NCI-H2171 (cell line): Measurements from ENCODE around the gene RASL10A.

ENCODE experiments used
- DNase-seq: peaks from one replicate; lab custom pipeline; 2025; lab: John Stamatoyannopoulos, UW

Gene RASL10A

DNA sequence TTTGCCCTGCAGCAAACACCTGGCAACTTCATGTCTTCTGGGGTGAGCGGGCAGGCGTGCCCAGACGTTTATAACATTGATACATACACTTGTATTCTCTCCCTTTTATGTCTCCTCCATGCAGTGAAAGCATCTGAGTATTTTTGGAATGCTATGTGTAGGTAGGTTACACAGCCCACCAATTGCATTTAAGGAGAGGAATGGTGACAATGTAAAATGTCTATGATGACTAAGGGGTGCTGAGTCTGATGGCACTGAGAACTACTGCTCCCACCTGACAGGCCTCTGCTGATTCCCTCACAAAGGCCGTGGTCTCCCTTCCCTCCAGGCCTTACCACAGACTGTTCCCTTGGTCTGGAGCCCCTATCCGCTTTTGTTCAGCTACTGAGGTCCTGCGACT lies 22.9 kb upstream of the RASL10A start:
- no peak for DNase-seq

DNA sequence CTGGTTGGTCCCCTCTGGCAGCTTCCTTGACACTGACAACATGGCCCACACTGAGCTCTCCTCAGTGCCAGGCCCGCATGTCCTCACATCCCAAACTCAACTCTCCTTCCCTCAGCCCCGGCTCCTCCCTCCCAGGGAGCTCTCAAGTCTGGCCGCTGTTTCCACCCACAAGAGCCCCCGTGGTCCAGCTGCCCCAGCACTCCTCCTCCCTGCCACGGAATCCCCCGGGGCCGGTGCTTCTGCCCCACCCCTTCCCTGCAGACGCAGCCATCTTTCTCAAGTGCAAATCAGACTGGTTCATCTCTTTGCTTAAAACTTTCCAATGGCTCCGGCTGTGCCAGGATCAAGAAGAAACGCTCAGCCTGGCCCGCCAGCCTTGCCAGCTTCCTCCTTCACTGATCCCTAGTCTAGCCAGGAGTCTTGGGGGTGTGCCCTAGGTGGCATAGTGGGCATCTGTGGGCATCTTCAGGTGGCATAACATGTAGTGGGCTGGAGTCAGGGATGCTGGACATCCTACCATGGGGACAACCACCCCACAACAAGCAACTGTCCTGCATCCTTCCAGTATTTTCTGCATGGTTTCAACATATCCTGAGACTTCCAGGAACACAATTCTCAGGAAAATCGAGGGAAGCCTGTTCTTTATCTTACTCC lies 22.3 kb upstream of the RASL10A start:
- no peak for DNase-seq

DNA sequence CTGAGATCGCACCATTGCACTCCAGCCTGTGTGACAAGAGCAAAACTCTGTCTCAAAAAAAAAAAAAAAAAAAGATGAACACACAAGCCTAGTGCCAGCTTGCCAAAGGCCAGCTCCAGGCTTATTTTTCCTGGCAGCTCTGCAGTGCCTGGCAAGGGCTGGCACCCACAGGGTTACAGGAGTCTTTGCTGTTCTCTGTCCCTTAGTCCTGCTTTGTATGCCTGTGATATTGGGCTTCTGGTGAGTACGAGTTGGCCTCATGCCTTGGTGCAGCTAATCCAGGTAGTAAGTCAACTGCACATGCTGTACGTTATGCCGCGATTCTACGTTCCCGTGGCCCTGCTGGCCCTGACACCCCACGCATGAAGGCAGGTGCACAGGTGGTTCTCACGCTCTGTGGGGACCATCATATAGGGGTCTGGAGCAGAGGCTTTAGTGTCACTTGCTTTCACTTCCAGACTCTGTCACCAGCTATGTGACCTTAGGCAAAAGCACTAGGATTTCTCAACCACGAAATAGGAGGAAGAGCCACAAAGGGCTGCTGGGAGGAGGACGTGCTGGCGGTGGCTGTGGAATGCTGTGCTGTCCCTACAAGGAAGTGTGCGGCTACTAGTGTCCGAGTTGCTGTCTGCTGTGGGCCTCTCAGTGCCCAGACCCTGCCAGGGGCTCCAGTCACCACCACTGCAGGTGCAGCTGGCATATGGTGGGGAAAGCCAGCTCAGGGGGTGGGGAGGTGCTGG lies 21.4 kb upstream of the RASL10A start:
- DNase-seq, result no peak

GRCh38 chr22:29335656-29336055 lies 20.2 kb upstream of the RASL10A start:
- no peak for DNase-seq

GRCh38 chr22:29334696-29335344 lies 19.3 kb upstream of the RASL10A start:
- no peak for DNase-seq

DNA sequence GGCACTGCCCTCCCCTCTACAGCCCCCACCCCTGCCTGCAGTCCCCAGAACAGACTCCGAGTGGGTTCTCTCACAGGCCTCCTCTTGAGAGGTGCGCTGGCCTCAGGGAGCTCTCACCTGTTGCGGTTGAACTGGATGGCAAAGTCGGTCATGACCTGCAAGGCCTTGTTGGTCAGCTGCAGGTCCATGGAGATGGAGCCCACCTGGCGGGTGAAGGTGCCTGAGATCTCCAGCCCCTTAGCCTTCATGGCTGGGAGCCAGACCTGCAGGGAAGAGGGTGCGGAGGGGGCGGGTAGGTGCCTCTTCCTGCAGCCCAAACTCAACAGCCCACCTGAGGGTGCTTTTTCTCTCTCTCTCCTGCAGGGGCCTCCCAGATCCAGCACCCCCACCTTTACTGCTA lies 18.7 kb upstream of the RASL10A start:
- DNase-seq, result no peak

GRCh38 chr22:29332886-29333496 lies 17.5 kb upstream of the RASL10A start:
- no peak for DNase-seq

DNA sequence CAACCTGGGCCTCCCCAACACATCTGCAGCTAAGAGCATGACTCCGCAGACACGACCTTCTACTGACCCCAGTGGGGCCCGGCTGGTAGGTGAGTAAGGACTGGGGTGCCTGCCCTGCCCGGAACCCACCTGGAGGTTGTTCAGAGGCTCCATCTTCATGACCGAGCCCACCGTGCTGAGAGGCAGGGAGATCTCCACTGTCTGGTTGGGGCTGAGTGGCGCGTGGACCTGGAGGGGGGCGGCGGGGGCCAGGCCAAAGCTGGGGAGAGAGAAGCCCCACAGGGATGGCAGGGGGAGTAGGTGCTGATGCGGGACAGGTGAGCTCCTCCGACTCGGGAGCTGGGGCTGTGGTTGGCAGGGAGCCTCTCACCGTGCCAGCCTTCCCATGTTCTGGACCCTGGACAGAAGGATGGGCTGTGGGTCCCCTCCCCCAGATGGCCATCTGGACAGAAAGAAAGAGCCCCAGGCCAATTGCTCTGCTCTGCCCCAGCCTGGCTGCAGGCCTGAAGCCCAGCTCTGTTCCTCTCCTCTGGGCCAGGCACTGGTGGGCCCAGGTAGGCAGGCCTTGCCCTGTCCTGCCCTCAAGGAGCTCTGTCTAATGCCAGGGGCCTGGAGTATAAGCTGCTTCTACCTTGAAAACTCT lies 16.3 kb upstream of the RASL10A start:
- no peak for DNase-seq

GRCh38 chr22:29331213-29331612 lies 15.7 kb upstream of the RASL10A start:
- no peak for DNase-seq

DNA sequence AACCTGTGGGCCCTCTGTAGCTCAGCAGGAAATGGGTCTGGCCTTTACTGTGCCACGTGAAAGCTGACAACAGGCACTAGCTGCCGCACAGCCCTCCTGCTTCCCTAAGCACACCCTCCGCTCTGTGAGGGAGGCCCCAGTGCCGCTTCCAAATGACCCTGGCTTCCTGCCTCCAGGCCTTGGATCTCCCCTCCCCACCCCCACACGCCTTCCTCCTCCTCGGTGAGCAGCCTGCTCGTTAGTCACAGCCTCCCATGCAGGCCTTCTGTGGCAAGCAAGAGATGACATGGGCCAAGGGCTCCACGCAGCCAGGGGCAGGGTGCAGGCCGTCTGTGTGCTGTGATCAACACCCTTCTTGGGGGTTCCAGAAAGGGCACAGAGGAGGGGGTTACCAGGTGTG lies 15.3 kb upstream of the RASL10A start:
- DNase-seq, result no peak

DNA sequence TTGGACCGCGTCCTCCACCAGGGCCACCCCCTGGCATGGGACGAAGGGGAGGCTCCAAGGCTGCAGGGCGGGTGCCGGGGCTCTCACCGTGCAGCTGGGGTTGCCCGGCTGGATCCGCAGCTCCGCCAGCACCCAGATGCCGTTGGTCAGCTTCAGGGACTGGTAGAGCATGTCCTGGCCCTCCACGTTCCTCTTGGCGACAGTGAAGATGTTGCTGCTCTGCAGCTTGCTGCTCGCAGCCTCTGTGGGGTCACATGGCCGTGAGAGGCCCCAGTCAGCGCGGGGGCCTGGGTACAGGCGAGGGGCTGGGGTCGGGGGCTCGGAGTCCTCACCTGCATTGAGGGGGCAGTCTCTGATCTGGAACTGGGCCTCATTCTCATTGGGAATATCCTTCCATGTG lies 14.8 kb upstream of the RASL10A start:
- DNase-seq, result no peak

- DNase-seq, result no peak
Observed at GRCh38 chr22:29329581-29329980, 14.1 kb upstream of the RASL10A start.

DNA sequence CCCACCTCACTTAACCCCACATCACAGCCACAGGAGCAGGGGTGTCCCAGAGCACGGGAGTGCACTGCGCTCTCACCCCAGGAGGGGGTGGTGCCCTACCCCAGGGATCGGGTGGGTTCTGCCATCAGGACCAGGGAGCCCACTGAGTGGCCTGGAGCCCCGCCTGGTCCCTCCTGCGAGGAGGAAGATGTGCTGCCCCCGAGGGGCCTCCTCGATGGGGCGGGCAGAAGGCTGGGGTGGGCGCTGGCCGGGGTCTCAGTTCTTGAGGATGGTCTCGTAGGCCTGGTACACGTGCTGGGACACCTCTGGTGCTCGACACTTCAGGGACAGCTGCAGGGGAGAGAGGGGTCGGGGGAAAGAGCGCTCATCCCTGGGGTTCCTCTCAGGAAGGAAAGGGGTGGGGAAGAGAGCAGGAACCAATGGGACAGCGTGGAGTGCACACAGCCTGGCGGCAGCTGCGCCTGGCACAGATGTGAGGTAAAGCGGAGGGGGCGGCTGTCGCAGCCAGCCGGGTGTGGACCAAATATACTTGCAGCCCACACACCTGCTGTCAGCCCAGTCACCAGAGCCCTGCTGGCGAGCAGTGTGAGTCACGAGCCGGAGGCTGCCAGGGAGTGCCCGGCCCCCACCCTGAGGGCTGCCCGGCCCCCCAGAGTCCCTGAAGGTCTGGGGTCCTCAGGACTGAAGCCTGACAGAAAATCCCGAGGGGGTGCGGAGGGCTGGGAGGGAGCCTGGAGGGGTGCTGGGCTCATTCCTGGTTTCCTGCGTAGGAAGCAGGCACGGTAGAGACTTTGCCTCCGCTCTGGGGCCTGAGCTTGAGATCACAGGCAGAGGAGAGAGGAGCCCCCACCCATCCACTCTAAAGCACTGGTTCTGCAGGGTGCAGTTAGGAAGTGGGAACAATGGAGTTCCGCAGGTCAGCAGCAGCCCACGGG lies 13.3 kb upstream of the RASL10A start:
- DNase-seq, result peak; percentile 81

GRCh38 chr22:29328055-29328454 lies 12.6 kb upstream of the RASL10A start:
- DNase-seq, result no peak

GRCh38 chr22:29327089-29327764 lies 11.7 kb upstream of the RASL10A start:
- no peak for DNase-seq

DNA sequence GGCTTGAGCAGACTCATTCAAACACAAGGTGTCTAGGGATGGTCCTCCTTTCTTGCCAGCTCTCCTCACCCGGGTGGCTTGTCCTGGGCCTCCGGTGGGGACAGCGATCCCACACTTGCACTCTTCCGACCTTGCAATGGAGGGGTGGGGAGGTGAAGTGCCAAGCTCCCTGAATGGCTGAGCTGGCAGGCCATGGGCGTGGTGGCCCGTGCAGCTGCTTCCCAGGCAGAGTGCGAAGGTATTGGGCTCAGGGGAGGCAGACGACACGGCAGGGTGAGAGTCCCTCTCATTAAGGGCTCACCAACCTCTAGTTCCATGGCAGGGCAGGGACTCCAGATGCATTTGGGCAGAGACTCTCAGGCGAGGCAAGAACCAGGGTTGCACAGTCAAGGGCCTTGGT lies 11.0 kb upstream of the RASL10A start:
- no peak for DNase-seq

DNA sequence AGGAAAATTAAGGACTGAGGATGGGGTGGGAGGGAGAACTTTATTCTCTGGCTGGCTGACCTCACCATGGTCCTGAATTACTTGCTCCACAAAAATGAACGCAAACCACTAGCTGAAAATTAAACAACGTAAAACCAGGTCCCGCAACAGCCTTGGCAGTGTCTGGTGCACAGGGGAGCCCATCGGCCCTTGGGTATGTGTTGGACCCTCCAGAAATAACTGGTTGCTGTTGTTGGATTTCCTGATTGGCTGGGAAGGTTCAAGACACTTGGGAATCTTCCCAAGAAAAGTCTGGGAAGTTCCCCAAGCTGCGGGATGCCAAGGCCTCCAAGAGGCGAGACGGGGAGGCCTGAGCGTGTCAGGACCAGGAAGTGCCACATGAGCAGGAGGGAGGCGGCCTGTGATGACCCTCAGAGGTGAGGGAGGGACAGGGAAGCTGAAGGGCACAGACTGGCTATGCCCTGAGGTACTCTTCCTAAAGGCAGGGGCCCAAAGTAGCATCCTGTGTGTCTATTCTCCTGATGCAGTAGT lies 10.4 kb upstream of the RASL10A start:
- DNase-seq, result no peak

DNA sequence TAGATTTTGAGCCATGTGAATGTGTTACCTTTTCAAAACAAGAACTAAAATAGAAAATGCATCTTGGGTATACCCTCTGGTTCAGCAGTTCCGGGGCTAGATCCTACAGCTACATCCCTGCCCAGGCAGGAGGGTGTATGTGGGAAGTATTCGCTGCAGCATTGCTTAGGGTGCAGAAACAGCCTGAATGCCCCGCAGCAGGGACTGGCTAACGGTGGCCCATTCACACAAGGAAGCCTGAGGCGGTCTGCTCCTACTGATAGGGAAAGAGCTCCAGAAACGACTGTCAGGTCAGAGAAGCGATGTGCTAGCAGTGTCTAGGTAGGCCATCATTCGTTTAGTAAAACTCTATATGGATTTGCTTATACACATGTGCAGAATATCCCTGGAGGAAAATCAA lies 9.9 kb upstream of the RASL10A start:
- no peak for DNase-seq

- DNase-seq, result no peak
Observed at GRCh38 chr22:29323641-29324040, 8.1 kb upstream of the RASL10A start.

- no peak for DNase-seq
Observed at GRCh38 chr22:29320546-29320945, 5.0 kb upstream of the RASL10A start.
